Measurements from ENCODE around the gene NNAT.

- no peak for TF ChIP-seq POLR2A (IDR thresholded peaks at IDR 0.05)
- no peak for TF ChIP-seq CTCF (IDR thresholded peaks at IDR 0.05)
These were observed 28.9 kb upstream of the NNAT start for GRCh38 chr20:37492096-37492625.

All from body of pancreas (tissue), 4 donors.